Fibroblast of pulmonary artery (primary cell): ENCODE results near the gene TECPR2.
A peak's percentile ranks its signal among the peaks of the same experiment; 100 is the strongest.

Experiments used
- DNase-seq: peaks from one replicate; pipeline ENCODE4 v3.0.0-alpha.2; 2010; ENCODE audit warnings: low read depth
- H3K4me3 ChIP-seq: replicated peaks from 2 replicates; pipeline ENCODE4 v1.5.1; 2011; ENCODE audit warnings: low read depth, mild to moderate bottlenecking, control low read depth, low read length, moderate library complexity
- TF ChIP-seq, protein P1 (sequence below): IDR thresholded peaks from 2 replicates; pipeline ENCODE4 v1.5.1; 2011; ENCODE audit warnings: mild to moderate bottlenecking, control low read depth, low read length, inconsistent platforms; ENCODE audit errors: missing control alignments

Gene TECPR2

DNA sequence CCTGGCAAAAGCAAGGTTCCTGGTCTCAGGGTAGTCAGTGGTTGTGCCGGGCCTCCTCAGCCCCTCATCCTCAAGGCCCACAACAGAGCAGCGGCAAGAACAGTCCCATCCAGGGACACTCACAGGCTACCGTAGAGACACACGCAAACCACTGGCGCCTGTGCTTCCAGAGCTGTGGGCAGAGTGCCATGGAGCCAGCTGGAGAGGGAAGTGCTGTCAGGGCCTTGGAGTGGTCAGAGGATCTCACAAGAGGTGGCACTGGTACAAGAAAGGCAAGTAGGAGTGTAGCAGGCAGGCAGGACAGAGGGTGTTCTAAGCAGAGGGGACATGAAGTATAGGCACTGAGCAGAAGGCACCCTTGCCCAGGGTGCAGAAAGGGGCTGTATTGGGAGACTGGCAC lies 112.2 kb downstream of the TECPR2 start:
- H3K4me3 ChIP-seq: no peak overlapping the region
- TF ChIP-seq, protein P1, sequence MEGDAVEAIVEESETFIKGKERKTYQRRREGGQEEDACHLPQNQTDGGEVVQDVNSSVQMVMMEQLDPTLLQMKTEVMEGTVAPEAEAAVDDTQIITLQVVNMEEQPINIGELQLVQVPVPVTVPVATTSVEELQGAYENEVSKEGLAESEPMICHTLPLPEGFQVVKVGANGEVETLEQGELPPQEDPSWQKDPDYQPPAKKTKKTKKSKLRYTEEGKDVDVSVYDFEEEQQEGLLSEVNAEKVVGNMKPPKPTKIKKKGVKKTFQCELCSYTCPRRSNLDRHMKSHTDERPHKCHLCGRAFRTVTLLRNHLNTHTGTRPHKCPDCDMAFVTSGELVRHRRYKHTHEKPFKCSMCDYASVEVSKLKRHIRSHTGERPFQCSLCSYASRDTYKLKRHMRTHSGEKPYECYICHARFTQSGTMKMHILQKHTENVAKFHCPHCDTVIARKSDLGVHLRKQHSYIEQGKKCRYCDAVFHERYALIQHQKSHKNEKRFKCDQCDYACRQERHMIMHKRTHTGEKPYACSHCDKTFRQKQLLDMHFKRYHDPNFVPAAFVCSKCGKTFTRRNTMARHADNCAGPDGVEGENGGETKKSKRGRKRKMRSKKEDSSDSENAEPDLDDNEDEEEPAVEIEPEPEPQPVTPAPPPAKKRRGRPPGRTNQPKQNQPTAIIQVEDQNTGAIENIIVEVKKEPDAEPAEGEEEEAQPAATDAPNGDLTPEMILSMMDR: no peak
- peak; percentile 39 for DNase-seq

DNA sequence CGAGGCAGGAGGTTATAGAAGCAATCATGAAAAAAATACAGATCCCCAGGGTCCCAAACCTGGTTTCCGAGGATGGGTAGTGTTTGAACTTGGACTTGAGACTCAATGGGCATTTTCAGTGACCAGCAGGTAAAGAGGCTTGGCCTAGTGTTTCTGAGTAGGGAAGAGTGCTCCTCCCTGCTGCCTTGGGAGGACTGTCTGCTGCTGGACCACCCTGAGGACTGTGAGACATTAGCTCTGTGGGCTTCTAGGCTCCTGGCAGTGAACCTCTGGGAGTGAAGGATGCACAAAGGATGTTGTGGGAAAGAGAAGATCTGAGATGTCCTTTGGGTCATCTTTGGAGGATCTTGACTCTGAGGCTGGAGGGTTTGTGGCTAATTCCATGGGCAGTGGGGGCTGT lies 116.4 kb downstream of the TECPR2 start:
- no peak overlapping the region for H3K4me3 ChIP-seq
- TF ChIP-seq, protein P1: no peak
- no peak for DNase-seq

DNA sequence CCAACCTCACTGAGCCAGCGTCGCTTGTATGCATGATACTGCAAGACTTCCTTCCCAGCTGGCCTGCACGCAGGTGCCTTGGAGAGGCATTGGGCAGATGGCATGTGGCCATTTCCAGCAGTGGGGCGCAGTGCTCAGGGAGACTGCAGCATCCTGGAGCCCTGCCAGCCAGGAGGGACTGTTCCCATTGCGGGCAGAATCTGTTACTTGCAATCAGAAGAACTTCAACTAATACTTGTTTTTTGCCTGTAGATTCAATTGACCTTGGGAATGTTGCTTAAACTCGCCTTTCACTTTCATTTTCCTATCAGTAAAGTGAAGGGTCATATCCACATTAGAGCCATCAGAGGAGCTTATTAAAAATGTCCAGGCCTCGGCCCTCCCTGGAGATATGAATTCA lies 117.0 kb downstream of the TECPR2 start:
- TF ChIP-seq, protein P1: no peak
- no peak overlapping the region for H3K4me3 ChIP-seq
- no peak for DNase-seq

DNA sequence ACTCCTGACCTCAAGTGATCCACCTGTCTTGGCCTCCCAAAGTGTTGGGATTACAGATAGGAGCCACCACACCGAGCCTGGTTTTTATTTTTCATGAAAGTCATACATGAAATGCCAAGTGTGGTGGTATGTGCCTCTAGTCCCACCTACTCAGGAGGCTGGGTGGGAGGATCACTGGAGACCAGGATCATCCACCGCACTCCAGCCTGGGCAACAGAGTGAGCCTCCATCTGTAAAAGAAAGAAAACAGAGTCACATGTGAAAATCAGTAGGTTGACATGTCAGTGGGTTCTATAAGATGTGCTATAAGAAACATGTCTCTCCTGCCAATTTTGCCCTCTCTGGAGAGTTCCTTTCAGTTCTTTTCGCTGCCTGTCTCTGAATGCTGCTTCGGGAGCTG lies 118.6 kb downstream of the TECPR2 start:
- no peak for DNase-seq
- no peak overlapping the region for H3K4me3 ChIP-seq
- TF ChIP-seq, protein P1: no peak

DNA sequence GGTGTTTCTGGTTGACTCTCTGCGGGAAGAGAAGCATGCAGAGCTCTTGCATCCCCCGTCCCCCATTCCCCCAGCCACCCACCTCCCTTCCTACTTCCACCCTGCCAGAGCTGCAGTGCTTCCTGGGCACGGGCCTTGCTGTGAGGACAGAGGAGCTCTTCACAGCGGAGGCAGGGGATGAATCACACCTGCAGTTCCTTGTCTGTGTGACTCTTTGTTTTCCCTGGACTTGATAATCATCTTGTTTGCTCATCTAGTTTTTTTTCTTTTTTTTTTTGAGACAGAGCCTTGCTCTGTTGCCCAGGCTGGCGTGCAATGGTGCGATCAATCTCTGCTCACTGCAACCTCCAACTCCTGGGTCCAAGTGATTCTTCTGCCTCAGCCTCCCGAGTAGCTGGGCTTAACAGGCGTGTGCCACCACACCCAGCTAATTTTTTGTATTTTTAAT lies 119.1 kb downstream of the TECPR2 start:
- TF ChIP-seq, protein P1: no peak
- peak; percentile 26 for DNase-seq
- no peak overlapping the region for H3K4me3 ChIP-seq

GRCh38 chr14:102484316-102484715 lies 121.6 kb downstream of the TECPR2 start:
- DNase-seq: no peak
- TF ChIP-seq, protein P1: no peak
- H3K4me3 ChIP-seq: no peak overlapping the region

DNA sequence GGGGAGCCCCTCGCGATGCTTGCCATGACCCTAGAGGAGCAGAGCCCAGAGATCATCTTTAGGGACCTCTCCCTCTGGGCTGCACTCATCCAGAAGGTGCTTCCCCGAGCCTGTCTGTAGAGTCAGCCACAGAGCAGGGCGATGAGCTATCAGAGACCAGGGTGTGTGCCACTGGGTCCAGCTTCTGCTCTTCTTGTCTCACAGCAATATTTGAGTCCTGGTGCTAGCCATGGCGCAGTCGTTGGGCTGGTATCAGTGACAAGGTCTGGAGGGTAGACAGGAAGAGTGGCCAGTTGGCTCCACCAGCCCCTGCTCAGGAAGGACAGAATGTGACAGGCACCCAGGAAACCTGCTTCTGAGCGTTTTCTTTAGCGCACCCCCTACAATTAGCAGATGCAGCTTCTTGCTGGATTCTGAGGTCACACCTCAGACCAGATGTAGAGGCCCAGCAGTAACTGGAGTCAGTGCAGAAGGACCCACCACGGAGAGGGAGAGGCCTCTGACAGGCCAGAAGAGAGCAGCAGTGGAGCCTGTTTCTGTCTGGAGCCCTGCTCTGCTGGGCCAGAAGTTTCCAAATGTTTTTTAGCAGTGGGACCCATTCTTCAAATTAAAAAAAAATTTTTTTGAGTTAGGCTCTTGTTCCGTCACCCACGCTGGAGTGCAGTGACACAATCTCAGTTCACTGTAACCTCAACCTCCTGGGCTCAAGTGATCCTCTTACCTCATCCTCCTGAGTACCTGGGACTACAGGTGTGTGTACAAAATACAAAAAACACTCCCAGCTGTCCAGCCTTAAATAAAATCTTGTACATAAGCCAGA lies 123.2 kb downstream of the TECPR2 start:
- DNase-seq: no peak
- H3K4me3 ChIP-seq: no peak overlapping the region
- TF ChIP-seq, protein P1: no peak
